ENCODE measurements around the gene LURAP1L.

The LURAP1L gene

DNA sequence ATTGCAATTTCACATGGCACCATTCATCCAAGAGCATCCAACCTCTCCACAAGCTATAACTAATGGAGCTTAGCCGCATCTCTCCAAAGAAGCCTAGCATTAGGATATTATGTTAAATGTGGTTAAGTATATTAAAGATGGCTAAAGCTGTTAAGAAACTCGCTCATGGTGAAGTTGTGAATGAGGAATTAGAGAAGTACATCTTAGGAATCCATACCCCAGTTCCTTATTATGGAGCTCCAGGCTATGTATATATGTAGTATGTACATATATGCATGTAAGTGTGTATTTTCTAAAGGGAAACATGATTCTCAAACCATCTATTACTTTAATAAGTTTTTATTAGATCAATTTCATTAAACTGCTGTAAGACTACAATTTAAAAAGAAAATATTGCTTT is 26.4 kb downstream of the LURAP1L start:
- no peak overlapping the region for H3K27ac ChIP-seq
- TF ChIP-seq, protein P1, sequence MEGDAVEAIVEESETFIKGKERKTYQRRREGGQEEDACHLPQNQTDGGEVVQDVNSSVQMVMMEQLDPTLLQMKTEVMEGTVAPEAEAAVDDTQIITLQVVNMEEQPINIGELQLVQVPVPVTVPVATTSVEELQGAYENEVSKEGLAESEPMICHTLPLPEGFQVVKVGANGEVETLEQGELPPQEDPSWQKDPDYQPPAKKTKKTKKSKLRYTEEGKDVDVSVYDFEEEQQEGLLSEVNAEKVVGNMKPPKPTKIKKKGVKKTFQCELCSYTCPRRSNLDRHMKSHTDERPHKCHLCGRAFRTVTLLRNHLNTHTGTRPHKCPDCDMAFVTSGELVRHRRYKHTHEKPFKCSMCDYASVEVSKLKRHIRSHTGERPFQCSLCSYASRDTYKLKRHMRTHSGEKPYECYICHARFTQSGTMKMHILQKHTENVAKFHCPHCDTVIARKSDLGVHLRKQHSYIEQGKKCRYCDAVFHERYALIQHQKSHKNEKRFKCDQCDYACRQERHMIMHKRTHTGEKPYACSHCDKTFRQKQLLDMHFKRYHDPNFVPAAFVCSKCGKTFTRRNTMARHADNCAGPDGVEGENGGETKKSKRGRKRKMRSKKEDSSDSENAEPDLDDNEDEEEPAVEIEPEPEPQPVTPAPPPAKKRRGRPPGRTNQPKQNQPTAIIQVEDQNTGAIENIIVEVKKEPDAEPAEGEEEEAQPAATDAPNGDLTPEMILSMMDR (IDR thresholded peaks at IDR 0.05): no peak
- H3K4me3 ChIP-seq (ENCODE audit: low read depth in 1 of 2, low read length in 1 of 2): no peak overlapping the region
- H3K4me1 ChIP-seq (ENCODE audit: control insufficient read depth in 1 of 2, insufficient read depth in 1 of 2, low read depth in 1 of 2, low read length in 1 of 2): no peaks in the 10 kb centered on the region
- H3K27me3 ChIP-seq: no peaks in the 10 kb centered on the region
- no peaks in the 10 kb centered on the region for H3K9me3 ChIP-seq
- H3K36me3 ChIP-seq: no peaks in the 10 kb centered on the region

DNA sequence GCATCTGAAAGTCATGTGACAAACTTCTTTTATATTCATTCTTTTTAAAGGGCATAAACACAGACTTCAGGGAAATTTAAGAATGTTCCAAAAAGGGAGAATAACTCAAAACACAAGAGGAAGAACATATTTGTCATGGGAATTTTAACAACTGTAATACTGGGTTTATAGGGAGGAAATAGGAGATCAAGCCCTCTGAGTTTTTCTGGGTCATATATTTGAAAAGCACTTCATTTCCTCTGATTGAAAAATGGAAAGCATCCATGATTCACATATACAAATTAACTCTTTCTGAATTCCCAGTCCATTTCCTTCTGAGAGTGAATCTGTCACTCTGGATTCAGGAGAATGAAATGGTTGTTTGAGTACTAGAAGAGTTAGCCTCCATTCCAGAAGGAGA is 26.8 kb downstream of the LURAP1L start:
- H3K27me3 ChIP-seq: no peaks in the 10 kb centered on the region
- TF ChIP-seq, protein P1 (IDR thresholded peaks at IDR 0.05): no peak
- no peak overlapping the region for H3K27ac ChIP-seq
- no peaks in the 10 kb centered on the region for H3K9me3 ChIP-seq
- no peaks in the 10 kb centered on the region for H3K36me3 ChIP-seq
- no peaks in the 10 kb centered on the region for H3K4me1 ChIP-seq (ENCODE audit: control insufficient read depth in 1 of 2, insufficient read depth in 1 of 2, low read depth in 1 of 2, low read length in 1 of 2)
- H3K4me3 ChIP-seq (ENCODE audit: low read depth in 1 of 2, low read length in 1 of 2): no peak overlapping the region

DNA sequence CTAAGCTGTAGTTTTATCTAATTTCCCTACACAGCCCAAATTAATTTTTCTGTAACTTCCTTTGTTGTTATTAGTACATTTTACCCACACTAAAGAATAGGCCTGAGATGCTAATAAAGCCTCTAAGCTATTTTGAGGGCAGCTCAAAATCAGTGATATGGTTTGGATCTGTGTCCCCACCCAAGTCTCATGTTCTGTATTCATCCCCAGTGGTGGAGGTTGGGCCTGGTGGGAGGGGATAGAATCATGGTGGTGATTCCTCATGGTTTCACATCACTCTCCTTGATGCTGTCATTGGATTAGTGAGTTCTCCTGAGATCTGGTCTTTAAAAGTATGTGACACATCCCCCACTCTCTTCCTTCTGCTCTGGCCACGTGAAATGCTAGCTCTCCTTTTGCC is 27.3 kb downstream of the LURAP1L start:
- H3K27ac ChIP-seq: no peak overlapping the region
- H3K4me3 ChIP-seq (ENCODE audit: low read depth in 1 of 2, low read length in 1 of 2): no peak overlapping the region
- H3K27me3 ChIP-seq: no peaks in the 10 kb centered on the region
- TF ChIP-seq, protein P1 (IDR thresholded peaks at IDR 0.05): no peak
- no peaks in the 10 kb centered on the region for H3K36me3 ChIP-seq
- no peaks in the 10 kb centered on the region for H3K4me1 ChIP-seq (ENCODE audit: control insufficient read depth in 1 of 2, insufficient read depth in 1 of 2, low read depth in 1 of 2, low read length in 1 of 2)
- no peaks in the 10 kb centered on the region for H3K9me3 ChIP-seq

DNA sequence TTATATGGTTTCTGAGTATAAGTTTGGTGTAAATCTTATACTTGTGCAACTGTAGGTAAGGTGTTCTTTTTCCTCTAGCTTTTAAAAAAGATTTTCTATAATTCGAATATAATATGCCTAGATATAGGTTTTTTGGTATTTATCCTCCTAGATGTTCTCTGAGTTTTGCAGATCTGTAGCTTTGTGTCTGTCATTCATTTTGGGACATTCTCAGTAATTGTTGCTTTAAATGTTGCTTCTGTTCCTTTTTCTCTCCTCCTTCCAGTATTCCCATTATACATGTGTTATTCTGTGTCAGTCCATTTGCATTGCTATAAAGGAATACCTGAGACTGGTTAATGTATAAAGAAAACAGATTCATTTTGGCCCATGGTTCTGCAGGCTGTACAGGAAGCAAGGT is 33.7 kb downstream of the LURAP1L start:
- H3K36me3 ChIP-seq: no peaks in the 10 kb centered on the region
- no peak overlapping the region for H3K27ac ChIP-seq
- no peaks in the 10 kb centered on the region for H3K27me3 ChIP-seq
- TF ChIP-seq, protein P1 (IDR thresholded peaks at IDR 0.05): no peak
- no peaks in the 10 kb centered on the region for H3K9me3 ChIP-seq
- H3K4me1 ChIP-seq (ENCODE audit: control insufficient read depth in 1 of 2, insufficient read depth in 1 of 2, low read depth in 1 of 2, low read length in 1 of 2): no peaks in the 10 kb centered on the region
- no peak overlapping the region for H3K4me3 ChIP-seq (ENCODE audit: low read depth in 1 of 2, low read length in 1 of 2)

DNA sequence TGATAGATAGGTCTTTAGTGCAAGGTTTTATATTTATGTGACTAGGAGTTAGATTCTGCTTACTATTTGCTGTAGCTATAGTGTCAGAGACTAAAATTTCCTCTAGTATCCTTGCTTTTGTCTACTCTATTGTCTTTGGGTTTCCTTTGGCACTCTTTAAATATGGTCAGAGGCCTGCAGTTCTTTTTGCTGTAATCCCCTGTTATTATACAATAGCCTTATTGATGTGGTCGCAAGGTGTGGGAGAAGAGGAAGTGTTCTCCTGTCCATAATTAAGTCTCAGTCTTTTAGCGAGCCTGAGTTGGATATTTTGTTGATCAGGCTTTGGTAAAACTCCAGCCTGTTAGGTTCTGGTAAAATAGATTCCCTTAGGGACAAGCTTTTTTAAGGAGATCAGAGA is 34.9 kb downstream of the LURAP1L start:
- Histone ChIP-seq H3K27me3 (no peaks in the 10 kb centered on the region), H3K36me3 (no peaks in the 10 kb centered on the region), H3K4me1 (ENCODE audit: control insufficient read depth in 1 of 2, insufficient read depth in 1 of 2, low read depth in 1 of 2, low read length in 1 of 2) (no peaks in the 10 kb centered on the region), H3K9me3 (no peaks in the 10 kb centered on the region), H3K27ac (no peak overlapping the region), H3K4me3 (ENCODE audit: low read depth in 1 of 2, low read length in 1 of 2) (no peak overlapping the region)
- TF ChIP-seq, protein P1 (IDR thresholded peaks at IDR 0.05): no peak

DNA sequence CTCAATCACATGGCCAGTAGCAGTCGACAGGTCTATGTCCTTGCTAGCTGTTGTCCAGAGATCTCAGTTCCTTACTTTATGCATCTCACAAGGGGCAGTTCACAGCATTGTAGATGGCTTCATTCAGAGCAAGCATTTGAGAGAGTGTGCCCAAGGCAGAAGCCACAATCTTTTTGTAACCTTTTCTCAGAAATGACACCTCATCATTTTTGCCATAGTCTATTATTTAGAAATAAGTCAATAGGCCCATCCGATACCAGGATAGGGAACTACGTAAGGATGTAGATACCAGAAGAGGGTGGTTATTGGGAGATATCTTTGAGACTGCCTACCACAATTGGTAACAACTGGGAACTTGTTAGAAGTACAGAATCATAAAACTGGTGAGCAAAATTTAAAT is 37.1 kb downstream of the LURAP1L start:
- H3K36me3 ChIP-seq: no peaks in the 10 kb centered on the region
- H3K9me3 ChIP-seq: no peaks in the 10 kb centered on the region
- no peak overlapping the region for H3K4me3 ChIP-seq (ENCODE audit: low read depth in 1 of 2, low read length in 1 of 2)
- TF ChIP-seq, protein P1 (IDR thresholded peaks at IDR 0.05): no peak
- no peaks in the 10 kb centered on the region for H3K27me3 ChIP-seq
- H3K4me1 ChIP-seq (ENCODE audit: control insufficient read depth in 1 of 2, insufficient read depth in 1 of 2, low read depth in 1 of 2, low read length in 1 of 2): no peaks in the 10 kb centered on the region
- no peak overlapping the region for H3K27ac ChIP-seq
